K562 (cell line): ENCODE results near the gene MRPL55. TPM values are rescaled to one million over a fixed set of nuclear protein-coding genes. Genes with fewer than 3 reads are reported as not detected.

Source experiments
- ARHGAP35 ChIP-seq: fragments of 450-650 bp; IDR thresholded peaks from 2 replicates; pipeline ENCODE4 v1.6.1; 2018; ENCODE audit not compliant: partially characterized antibody
- ASH1L ChIP-seq: fragments of 450-650 bp; IDR thresholded peaks from 2 replicates; pipeline ENCODE4 v1.6.1; 2018; ENCODE audit warnings: borderline replicate concordance, mild to moderate bottlenecking, low read depth; ENCODE audit not compliant: partially characterized antibody
- BRCA1 ChIP-seq, 2 experiments: fragments of 450-650 bp in 1 of 2; sonication (generic) in 1 of 2; formaldehyde crosslinking in 1 of 2; IDR thresholded peaks; 2 replicates each; pipeline versions ENCODE4 v1.5.0 to v1.6.1; 2017 to 2020; ENCODE audit warnings: mild to moderate bottlenecking in 1 of 2, missing genetic modification reagents in 1 of 2
- BRD4 ChIP-seq: fragments of 200-600 bp; sonication (generic); IDR thresholded peaks from 2 replicates; pipeline ENCODE4 v1.6.1; 2017; ENCODE audit warnings: inconsistent platforms
- CREB3L1 ChIP-seq: fragments of 450-650 bp; IDR thresholded peaks from 2 replicates; pipeline ENCODE4 v1.6.1; 2014; ENCODE audit warnings: low read depth, mild to moderate bottlenecking, moderate library complexity, borderline replicate concordance
- JUND ChIP-seq, 2 experiments: IDR thresholded peaks; 2 replicates in 1 of 2; 3 replicates in 1 of 2; pipeline ENCODE4 v1.6.1; 2011; ENCODE audit warnings: borderline replicate concordance in 2 of 2, low read depth in 2 of 2, low read length in 2 of 2, improper control_type of control experiment in 1 of 2, missing biosample characterization in 1 of 2, missing genetic modification characterization in 1 of 2, missing genetic modification reagents in 1 of 2
- KAT7 ChIP-seq: sonication (generic); formaldehyde crosslinking; IDR thresholded peaks from 2 replicates; pipeline ENCODE4 v1.8.0; 2022; ENCODE audit warnings: missing genetic modification reagents, mild to moderate bottlenecking, borderline replicate concordance
- MEIS2 ChIP-seq: fragments of 450-650 bp; IDR thresholded peaks from 2 replicates; pipeline ENCODE4 v1.6.1; 2014; ENCODE audit warnings: mild to moderate bottlenecking; ENCODE audit not compliant: partially characterized antibody
- MTA3 ChIP-seq: fragments of 450-650 bp; formaldehyde crosslinking; IDR thresholded peaks from 2 replicates; pipeline ENCODE4 v1.6.1; 2017; ENCODE audit warnings: mild to moderate bottlenecking, borderline replicate concordance
- MXI1 ChIP-seq: IDR thresholded peaks from 2 replicates; pipeline ENCODE4 v1.6.1; 2011; ENCODE audit warnings: low read depth, mild to moderate bottlenecking, improper control_type of control experiment, low read length
- NR3C1 ChIP-seq: sonication (generic); formaldehyde crosslinking; IDR thresholded peaks from 2 replicates; pipeline ENCODE4 v1.8.1; 2022; ENCODE audit warnings: missing genetic modification reagents
- RBM17 ChIP-seq: fragments of 200-400 bp; formaldehyde crosslinking; IDR thresholded peaks from 2 replicates; pipeline ENCODE4 v1.6.1; 2017; ENCODE audit warnings: low read depth, mild to moderate bottlenecking, low read length, borderline replicate concordance
- TRIM28 ChIP-seq: fragments of 450-650 bp; IDR thresholded peaks from 2 replicates; pipeline ENCODE4 v1.6.1; 2017
- USF1 ChIP-seq: sonication (generic); formaldehyde crosslinking; IDR thresholded peaks from 2 replicates; pipeline ENCODE4 v1.9.0; 2022; ENCODE audit warnings: mild to moderate bottlenecking, missing genetic modification reagents
- polyA plus RNA-seq, 8 experiments: library from polyadenylated mRNA; depleted of rRNA in 4 of 8; stranded (reverse) in 5 of 8; unstranded in 3 of 8; fragments of >200 nt; fragmentation: Nextera tagmentation in 2 of 8; fragmentation: Illumina TruSeq in 1 of 8; extraction: Ambion mirVana in 2 of 8; extraction: Trizol in 1 of 8; gene quantifications; 2 replicates each; pipeline versions ENCODE4 v1.2.1 to v1.2.3, GENCODE V29; 2011 to 2014; ENCODE audit warnings: inconsistent platforms in 1 of 8, missing spikeins in 1 of 8
- total RNA-seq, 7 experiments: library from RNA; depleted of rRNA in 6 of 7; stranded (reverse); fragments of >200 nt in 6 of 7; fragmentation: Illumina TruSeq in 2 of 7; extraction: Trizol in 2 of 7; gene quantifications; 2 replicates each; pipeline versions ENCODE4 v1.2.1 to v1.2.3, GENCODE V29; 2011 to 2021; ENCODE audit warnings: low replicate concordance in 1 of 7
- TF ChIP-seq, protein P1 (sequence below): fragments of 450-650 bp; IDR thresholded peaks from 2 replicates; pipeline ENCODE4 v1.6.1; 2016; ENCODE audit warnings: borderline replicate concordance
- TF ChIP-seq, protein P2 (sequence below), 2 experiments: fragments of 450-650 bp in 1 of 2; IDR thresholded peaks; 2 replicates each; pipeline ENCODE4 v1.6.1; 2011 to 2017; ENCODE audit warnings: low read depth in 2 of 2, antibody characterized with exemption in 1 of 2, borderline replicate concordance in 1 of 2, low read length in 1 of 2, mild to moderate bottlenecking in 1 of 2, mixed read lengths in 1 of 2; ENCODE audit not compliant: control insufficient read depth in 1 of 2
- TF ChIP-seq, protein P3 (sequence below): sonication (generic); formaldehyde crosslinking; IDR thresholded peaks from 2 replicates; pipeline ENCODE4 v1.8.0; 2022; ENCODE audit warnings: mild to moderate bottlenecking, low read depth, missing genetic modification reagents

MRPL55 gene
- total and polyA plus RNA-seq, 9 of the 15 experiments (the other 6 are each of a cell fraction or from before 2014, with no cell fraction given), result 34.9 to 228 (median 81.0) TPM

DNA sequence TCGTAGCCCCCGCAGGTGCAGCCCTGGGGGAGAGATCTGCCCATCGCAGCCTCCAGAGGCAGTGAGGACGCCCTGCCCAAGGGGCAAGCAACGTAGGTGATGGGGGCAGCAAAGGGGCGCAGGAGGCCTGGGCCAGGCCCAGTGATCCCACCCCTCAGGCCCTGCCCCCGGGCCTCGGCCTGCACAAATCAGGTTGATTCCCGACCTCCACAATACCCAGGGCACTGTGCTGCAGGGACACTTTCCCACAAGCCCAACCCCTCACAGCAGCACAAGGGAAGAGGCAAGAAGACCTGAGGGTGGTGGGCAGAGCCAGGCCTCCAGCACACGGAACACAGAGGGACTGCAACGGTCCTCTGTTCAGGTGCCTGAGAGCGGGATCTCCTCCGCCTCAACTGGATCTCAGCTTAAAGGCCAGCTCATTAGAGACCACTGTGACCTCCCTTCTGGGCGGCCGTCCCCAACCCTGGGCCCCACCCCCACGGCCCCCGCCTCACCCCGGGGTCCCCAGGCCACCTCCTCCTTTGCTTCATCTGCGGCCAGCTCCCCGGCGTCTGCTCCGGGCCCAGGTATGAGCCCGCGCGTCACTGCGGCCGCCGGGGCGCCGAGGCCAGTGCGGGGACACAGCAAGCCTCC is 27.4 kb downstream of the MRPL55 start (continued):
- TF ChIP-seq MXI1 (no peak), TRIM28 (no peak), RBM17 (no peak), USF1 (no peak), CREB3L1 (no peak), MEIS2 (no peak), NR3C1 (CRISPR knock-in tag) (no peak), BRCA1 (IDR thresholded peaks at IDR 0.05) (no peak), BRCA1 (CRISPR knock-in tag; IDR thresholded peaks at IDR 0.05) (peak; percentile 91; the same call in 1 of the 2 replicates), ARHGAP35 (peak; percentile 27), ASH1L (no peak), JUND (IDR thresholded peaks at IDR 0.05; ENCODE audit: borderline replicate concordance, low read depth, low read length) (no peak), JUND (tag; IDR thresholded peaks at IDR 0.05; ENCODE audit: borderline replicate concordance, low read depth, low read length) (no peak), KAT7 (CRISPR knock-in tag) (no peak), MTA3 (no peak), BRD4 (no peak)
- TF ChIP-seq, protein P1, sequence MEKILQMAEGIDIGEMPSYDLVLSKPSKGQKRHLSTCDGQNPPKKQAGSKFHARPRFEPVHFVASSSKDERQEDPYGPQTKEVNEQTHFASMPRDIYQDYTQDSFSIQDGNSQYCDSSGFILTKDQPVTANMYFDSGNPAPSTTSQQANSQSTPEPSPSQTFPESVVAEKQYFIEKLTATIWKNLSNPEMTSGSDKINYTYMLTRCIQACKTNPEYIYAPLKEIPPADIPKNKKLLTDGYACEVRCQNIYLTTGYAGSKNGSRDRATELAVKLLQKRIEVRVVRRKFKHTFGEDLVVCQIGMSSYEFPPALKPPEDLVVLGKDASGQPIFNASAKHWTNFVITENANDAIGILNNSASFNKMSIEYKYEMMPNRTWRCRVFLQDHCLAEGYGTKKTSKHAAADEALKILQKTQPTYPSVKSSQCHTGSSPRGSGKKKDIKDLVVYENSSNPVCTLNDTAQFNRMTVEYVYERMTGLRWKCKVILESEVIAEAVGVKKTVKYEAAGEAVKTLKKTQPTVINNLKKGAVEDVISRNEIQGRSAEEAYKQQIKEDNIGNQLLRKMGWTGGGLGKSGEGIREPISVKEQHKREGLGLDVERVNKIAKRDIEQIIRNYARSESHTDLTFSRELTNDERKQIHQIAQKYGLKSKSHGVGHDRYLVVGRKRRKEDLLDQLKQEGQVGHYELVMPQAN, result no peak
- TF ChIP-seq, protein P2, sequence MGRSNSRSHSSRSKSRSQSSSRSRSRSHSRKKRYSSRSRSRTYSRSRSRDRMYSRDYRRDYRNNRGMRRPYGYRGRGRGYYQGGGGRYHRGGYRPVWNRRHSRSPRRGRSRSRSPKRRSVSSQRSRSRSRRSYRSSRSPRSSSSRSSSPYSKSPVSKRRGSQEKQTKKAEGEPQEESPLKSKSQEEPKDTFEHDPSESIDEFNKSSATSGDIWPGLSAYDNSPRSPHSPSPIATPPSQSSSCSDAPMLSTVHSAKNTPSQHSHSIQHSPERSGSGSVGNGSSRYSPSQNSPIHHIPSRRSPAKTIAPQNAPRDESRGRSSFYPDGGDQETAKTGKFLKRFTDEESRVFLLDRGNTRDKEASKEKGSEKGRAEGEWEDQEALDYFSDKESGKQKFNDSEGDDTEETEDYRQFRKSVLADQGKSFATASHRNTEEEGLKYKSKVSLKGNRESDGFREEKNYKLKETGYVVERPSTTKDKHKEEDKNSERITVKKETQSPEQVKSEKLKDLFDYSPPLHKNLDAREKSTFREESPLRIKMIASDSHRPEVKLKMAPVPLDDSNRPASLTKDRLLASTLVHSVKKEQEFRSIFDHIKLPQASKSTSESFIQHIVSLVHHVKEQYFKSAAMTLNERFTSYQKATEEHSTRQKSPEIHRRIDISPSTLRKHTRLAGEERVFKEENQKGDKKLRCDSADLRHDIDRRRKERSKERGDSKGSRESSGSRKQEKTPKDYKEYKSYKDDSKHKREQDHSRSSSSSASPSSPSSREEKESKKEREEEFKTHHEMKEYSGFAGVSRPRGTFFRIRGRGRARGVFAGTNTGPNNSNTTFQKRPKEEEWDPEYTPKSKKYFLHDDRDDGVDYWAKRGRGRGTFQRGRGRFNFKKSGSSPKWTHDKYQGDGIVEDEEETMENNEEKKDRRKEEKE (IDR thresholded peaks at IDR 0.05; ENCODE audit: borderline replicate concordance in 1 of 2, control insufficient read depth in 1 of 2, low read depth in 2 of 2, low read length in 1 of 2), result no peak
- TF ChIP-seq, protein P3, sequence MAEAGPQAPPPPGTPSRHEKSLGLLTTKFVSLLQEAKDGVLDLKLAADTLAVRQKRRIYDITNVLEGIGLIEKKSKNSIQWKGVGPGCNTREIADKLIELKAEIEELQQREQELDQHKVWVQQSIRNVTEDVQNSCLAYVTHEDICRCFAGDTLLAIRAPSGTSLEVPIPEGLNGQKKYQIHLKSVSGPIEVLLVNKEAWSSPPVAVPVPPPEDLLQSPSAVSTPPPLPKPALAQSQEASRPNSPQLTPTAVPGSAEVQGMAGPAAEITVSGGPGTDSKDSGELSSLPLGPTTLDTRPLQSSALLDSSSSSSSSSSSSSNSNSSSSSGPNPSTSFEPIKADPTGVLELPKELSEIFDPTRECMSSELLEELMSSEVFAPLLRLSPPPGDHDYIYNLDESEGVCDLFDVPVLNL (CRISPR knock-in tag), result 0 out of 2 replicates have a peak, but pooled peaks have one; percentile 65
